IMR-90 (cell line): ENCODE results near the gene ZNF253. TPM values are rescaled to one million over a fixed set of nuclear protein-coding genes. Genes with fewer than 3 reads are reported as not detected.
"Not testable (repeated sequence)": the region's sequence is repeated elsewhere in the genome, so short reads cannot be mapped to it uniquely, and the experiment has no call there.

Source experiments
- ATAC-seq: fragments of 200-7000 bp; cut with Tn5 transposase; 2 replicates; pipeline ENCODE4 v1.9.1; 2020; ENCODE audit warnings: low read depth, mild to moderate bottlenecking, moderate library complexity
- BruUV-seq: library from RNA; stranded (reverse); fragments of 400-500 nt; replicated peaks from 2 replicates; lab custom pipeline; 2021; lab: Mats Ljungman, UMichigan
- CTCF ChIA-PET: fragments of 300-600 bp; formaldehyde crosslinking; extraction: SDS; loops from one replicate; lab custom pipeline; 2021; ENCODE audit warnings: antibody characterized with exemption; lab: Yijun Ruan, JAX
- POLR2A ChIA-PET: fragments of 300-600 bp; sonication (Branson Sonifier 250); formaldehyde crosslinking; loops from one replicate; lab custom pipeline; 2022; ENCODE audit warnings: antibody characterized with exemption; ENCODE audit not compliant: unreplicated experiment; lab: Charles Lee
- DNase-seq: peaks from one replicate; pipeline ENCODE4 v3.0.0; 2013
- H2AFZ ChIP-seq: replicated peaks from 2 replicates; pipeline ENCODE3; 2013; ENCODE audit warnings: low read length, mild to moderate bottlenecking; ENCODE audit not compliant: poor library complexity
- H2AK5ac ChIP-seq: 2 replicates; pipeline ENCODE4 v1.6.1; 2013; ENCODE audit warnings: low read depth, low read length, inconsistent platforms
- H2AK9ac ChIP-seq: replicated peaks from 2 replicates; pipeline ENCODE3; 2013; ENCODE audit warnings: mild to moderate bottlenecking, low read depth, low read length, moderate library complexity; ENCODE audit not compliant: poor library complexity
- H2BK120ac ChIP-seq: 2 replicates; pipeline ENCODE4 v1.6.1; 2013; ENCODE audit warnings: low read depth, low read length, inconsistent platforms
- H2BK15ac ChIP-seq: 3 replicates; pipeline ENCODE4 v1.6.1; 2013; ENCODE audit warnings: low read depth, low read length, inconsistent platforms
- H2BK20ac ChIP-seq: 2 replicates; pipeline ENCODE4 v1.6.1; 2013; ENCODE audit warnings: low read depth, mild to moderate bottlenecking, inconsistent platforms, low read length, moderate library complexity
- H2BK5ac ChIP-seq: 2 replicates; pipeline ENCODE4 v1.6.1; 2013; ENCODE audit warnings: mild to moderate bottlenecking, low read depth, low read length, inconsistent platforms; ENCODE audit not compliant: poor library complexity, severe bottlenecking
- H3K14ac ChIP-seq: replicated peaks from 2 replicates; pipeline ENCODE4 v1.6.1; 2013; ENCODE audit warnings: low read depth, low read length, inconsistent platforms
- H3K18ac ChIP-seq: 2 replicates; pipeline ENCODE4 v1.6.1; 2013; ENCODE audit warnings: low read depth, low read length, control low read depth
- H3K23ac ChIP-seq: 2 replicates; pipeline ENCODE4 v1.6.1; 2013; ENCODE audit warnings: low read depth, low read length, inconsistent platforms
- H3K27ac ChIP-seq: 2 replicates; pipeline ENCODE4 v1.5.1; 2013; ENCODE audit warnings: mild to moderate bottlenecking, control low read depth, low read length; ENCODE audit not compliant: insufficient read depth
- H3K27me3 ChIP-seq: 2 replicates; pipeline ENCODE4 v1.6.1; 2013; ENCODE audit warnings: low read length; ENCODE audit not compliant: control insufficient read depth, insufficient read depth
- H3K36me3 ChIP-seq: 2 replicates; pipeline ENCODE4 v1.6.1; 2013; ENCODE audit warnings: low read length, mixed read lengths; ENCODE audit not compliant: control insufficient read depth, insufficient read depth
- H3K4ac ChIP-seq: 2 replicates; pipeline ENCODE4 v1.6.1; 2013; ENCODE audit warnings: low read depth, low read length, inconsistent platforms
- H3K4me1 ChIP-seq: 2 replicates; pipeline ENCODE4 v1.6.1; 2013; ENCODE audit warnings: low read length, mixed read lengths; ENCODE audit not compliant: control insufficient read depth, insufficient read depth
- H3K4me2 ChIP-seq: 2 replicates; pipeline ENCODE4 v1.6.1; 2013; ENCODE audit warnings: low read depth, mild to moderate bottlenecking, control low read depth, low read length, moderate library complexity
- H3K4me3 ChIP-seq: 2 replicates; pipeline ENCODE4 v1.5.1; 2013; ENCODE audit warnings: low read depth, mild to moderate bottlenecking, control low read depth, low read length, moderate library complexity; ENCODE audit not compliant: insufficient read depth
- H3K56ac ChIP-seq: 2 replicates; pipeline ENCODE4 v1.6.1; 2013; ENCODE audit warnings: low read length, inconsistent platforms; ENCODE audit not compliant: insufficient read depth; ENCODE audit errors: extremely low read depth
- H3K79me1 ChIP-seq, 2 experiments: 2 replicates each; pipeline ENCODE4 v1.6.1; 2013; ENCODE audit warnings: low read length in 2 of 2, inconsistent platforms in 1 of 2, low read depth in 1 of 2
- H3K9ac ChIP-seq: 2 replicates; pipeline ENCODE4 v1.6.1; 2013; ENCODE audit warnings: low read depth, low read length, control low read depth
- H3K9me1 ChIP-seq: 2 replicates; pipeline ENCODE4 v1.6.1; 2013; ENCODE audit warnings: low read length, inconsistent platforms; ENCODE audit not compliant: insufficient read depth
- H3K9me3 ChIP-seq: 2 replicates; pipeline ENCODE4 v1.6.1; 2013; ENCODE audit warnings: low read length; ENCODE audit not compliant: control insufficient read depth, insufficient read depth
- H4K20me1 ChIP-seq: 2 replicates; pipeline ENCODE4 v1.6.1; 2013; ENCODE audit warnings: low read length, inconsistent platforms; ENCODE audit not compliant: insufficient read depth
- H4K5ac ChIP-seq: 2 replicates; pipeline ENCODE4 v1.6.1; 2013; ENCODE audit warnings: mild to moderate bottlenecking, low read depth, low read length, control low read depth
- H4K8ac ChIP-seq, 2 experiments: 2 replicates each; pipeline ENCODE4 v1.6.1; 2013; ENCODE audit warnings: low read depth in 2 of 2, low read length in 2 of 2, control low read depth in 1 of 2, inconsistent platforms in 1 of 2
- H4K91ac ChIP-seq: 2 replicates; pipeline ENCODE4 v1.6.1; 2013; ENCODE audit warnings: low read depth, low read length, inconsistent platforms; ENCODE audit not compliant: insufficient read depth
- WGBS, 2 experiments: methylation state at CpG; one replicate each; pipeline versions ENCODE4 v1.1.5 to v1.1.7; 2013; ENCODE audit warnings: missing lambda C conversion rate in 2 of 2; ENCODE audit not compliant: insufficient read length in 1 of 2; ENCODE audit errors: extremely low coverage in 2 of 2; 5-methylcytosine and 5-hydroxymethylcytosine counted together
- dilution Hi-C: fragments of 300-500 bp; cut with HindIII; formaldehyde crosslinking; loops from one replicate; pipeline ENCODE4 v1.14.3; 2018; ENCODE audit warnings: low sequenced_read_pairs; ENCODE audit not compliant: unreplicated experiment
- in situ Hi-C: fragments of 300-500 bp; cut with MboI; formaldehyde crosslinking; loops from 3 replicates; pipeline ENCODE4 v1.14.3; 2019; ENCODE audit warnings: low sequenced_read_pairs, inconsistent platforms, mixed read lengths
- intact Hi-C: fragments of 100-400 bp; cut with micrococcal nuclease; formaldehyde crosslinking; loops from 2 replicates; pipeline ENCODE4 v1.10.0; 2022
- polyA plus RNA-seq, 3 experiments: library from polyadenylated mRNA; depleted of rRNA; stranded (reverse); fragments of >200 nt; gene quantifications; 2 replicates each; pipeline ENCODE4 v1.2.3, GENCODE V29; 2012; ENCODE audit warnings: low replicate concordance in 1 of 3
- total RNA-seq: library from RNA; depleted of rRNA; stranded (reverse); fragments of >200 nt; gene quantifications from 2 replicates; pipeline ENCODE4 v1.2.3, GENCODE V29; 2012

ZNF253 gene
- total and polyA plus RNA-seq, 2 of the 4 experiments (the other 2 are of a cell fraction): 0.74 to 3.4 TPM

DNA sequence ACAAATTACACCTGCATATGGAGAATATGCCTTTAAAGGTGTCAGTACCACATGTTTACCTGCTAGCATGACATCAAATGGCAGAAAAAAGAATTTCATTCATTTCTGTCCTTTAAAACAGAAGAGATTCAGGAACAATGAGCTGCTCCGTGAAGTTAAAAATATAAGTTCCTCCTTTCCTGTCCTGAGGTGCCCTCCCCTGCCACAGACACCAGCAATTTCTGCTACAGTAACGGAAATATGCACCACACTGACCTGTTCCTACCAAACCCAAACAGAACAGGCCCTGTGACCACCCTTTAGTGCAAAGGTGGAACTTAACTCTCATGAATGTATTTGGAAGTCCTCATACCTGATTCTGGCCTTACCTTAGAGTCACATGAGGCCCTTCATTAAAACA is 13.9 kb upstream of the ZNF253 start:
- H3K9ac ChIP-seq, H4K8ac ChIP-seq, H3K4me2 ChIP-seq, H2BK20ac ChIP-seq, H3K27ac ChIP-seq, intact Hi-C loops, H3K56ac ChIP-seq, CTCF ChIA-PET, in situ Hi-C loops, H2BK5ac ChIP-seq, H3K14ac ChIP-seq, dilution Hi-C loops, H3K23ac ChIP-seq, H4K91ac ChIP-seq, H3K4me1 ChIP-seq, H4K5ac ChIP-seq, BruUV-seq, H3K9me1 ChIP-seq, H3K36me3 ChIP-seq, POLR2A ChIA-PET, H2AK5ac ChIP-seq, H3K18ac ChIP-seq, H4K20me1 ChIP-seq, H3K9me3 ChIP-seq, H2AFZ ChIP-seq, H2AK9ac ChIP-seq, H2BK15ac ChIP-seq, H3K79me1 ChIP-seq, H3K4ac ChIP-seq, H3K4me3 ChIP-seq, DNase-seq, H2BK120ac ChIP-seq, ATAC-seq, H3K27me3 ChIP-seq: not testable (repeated sequence)
- no CpG with 5 or more reads among the region's 2 CpGs for WGBS, 2 experiments
